Activated CD4-positive, alpha-beta memory T cell treated with anti-CD3 and anti-CD28 coated beads, Interleukin-2, amount 10 ng/mL, durations not matched to agents 7 days and 5 days (primary cell): ENCODE results near the gene LMX1A. TPM values are rescaled to one million over a fixed set of nuclear protein-coding genes. Genes with fewer than 3 reads are reported as not detected.

Experiments
- CTCF ChIA-PET: fragments of 350-600 bp; sonication (Branson Sonifier 250); formaldehyde crosslinking; loops from one replicate; lab custom pipeline; 2021; ENCODE audit warnings: antibody characterized with exemption, inconsistent platforms; lab: Charles Lee
- POLR2A ChIA-PET: fragments of 350-600 bp; sonication (Branson Sonifier 250); formaldehyde crosslinking; loops from one replicate; lab custom pipeline; 2021; ENCODE audit warnings: antibody characterized with exemption; lab: Charles Lee
- DNase-seq: peaks from one replicate; pipeline ENCODE4 v3.0.0-alpha.2; 2020
- H3K27ac Mint-ChIP-seq: one replicate; pipeline ENCODE4 v1.8.0; 2021; ENCODE audit warnings: mild to moderate bottlenecking, mixed read lengths
- H3K27me3 Mint-ChIP-seq: one replicate; pipeline ENCODE4 v1.8.0; 2021; ENCODE audit warnings: mixed read lengths
- H3K36me3 Mint-ChIP-seq: one replicate; pipeline ENCODE4 v1.8.0; 2021; ENCODE audit warnings: low read depth, mixed read lengths
- H3K4me1 Mint-ChIP-seq: one replicate; pipeline ENCODE4 v1.8.0; 2021; ENCODE audit warnings: mixed read lengths
- H3K4me3 Mint-ChIP-seq: one replicate; pipeline ENCODE4 v1.8.0; 2021; ENCODE audit warnings: mild to moderate bottlenecking, mixed read lengths
- H3K9me3 Mint-ChIP-seq: one replicate; pipeline ENCODE4 v1.8.0; 2021; ENCODE audit warnings: mixed read lengths
- total RNA-seq, 2 experiments: library from RNA; stranded (reverse); gene quantifications; one replicate each; pipeline ENCODE4 v1.2.3, GENCODE V29; 2021

Gene LMX1A
- total RNA-seq, result not detected

GRCh38 chr1:165355977-165356811, at the start of gene LMX1A:
Gene LMX1A, minus strand, starts transcription at chr1:165356715. Its CDS starts 1,156 bp downstream, at chr1:165355559.
- Mint-ChIP-seq H3K27ac (no peak within 1 kb of the TSS), H3K4me1 (peaks cover 3% of the 10 kb centered on the region), H3K27me3 (peaks cover 84% of the 10 kb centered on the region), H3K4me3 (no peak within 1 kb of the TSS), H3K36me3 (no peaks in the 10 kb centered on the region), H3K9me3 (no peaks in the 10 kb centered on the region)
- ChIA-PET POLR2A (no interaction called here), CTCF (interaction anchor here (1.2 kb wide), 1 partner anchor 13 kb away, joined by 3 read pairs; no protein-coding TSS in a partner anchor)
- DNase-seq, result no peak

DNA sequence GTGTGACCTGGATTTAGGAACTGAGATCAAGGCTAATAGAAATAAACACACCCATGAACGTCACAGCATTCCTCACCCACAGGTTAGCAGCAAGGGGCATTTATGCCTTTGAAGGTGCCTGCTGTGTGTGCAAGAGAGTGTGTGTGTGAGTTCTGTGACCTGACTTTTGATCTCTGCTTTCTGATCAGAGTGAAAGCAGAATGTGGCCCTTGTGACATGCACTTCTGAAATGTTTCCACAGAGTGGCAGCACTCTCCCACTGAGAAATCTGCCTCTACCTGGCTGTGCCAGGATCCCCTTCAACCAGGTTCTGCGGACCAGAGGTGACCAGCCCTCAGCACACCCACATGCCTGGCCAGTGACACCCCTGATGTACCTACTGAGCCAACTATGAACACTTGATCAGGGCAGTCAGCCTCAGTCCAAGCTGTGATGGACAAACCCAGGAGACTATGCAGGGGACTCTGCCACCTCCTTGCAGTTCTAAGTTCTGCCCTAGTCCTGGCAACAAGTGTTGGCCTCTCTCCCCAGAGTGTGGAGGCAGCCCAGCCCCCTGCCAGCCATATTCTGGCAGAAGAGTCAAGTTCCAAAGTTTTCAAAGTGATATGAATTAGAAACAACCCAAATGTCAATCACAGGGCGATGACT, 47.4 kb upstream of the LMX1A start:
- Mint-ChIP-seq H3K27ac (no peak overlapping the region), H3K4me1 (no peaks in the 10 kb centered on the region), H3K36me3 (no peaks in the 10 kb centered on the region), H3K27me3 (peaks cover 40% of the 10 kb centered on the region), H3K4me3 (no peak overlapping the region), H3K9me3 (no peaks in the 10 kb centered on the region)
- DNase-seq, result peak; percentile 51
- ChIA-PET POLR2A (interaction anchor here (0.6 kb wide), 1 partner anchor 170 kb away, joined by 3 read pairs; no protein-coding TSS in a partner anchor), CTCF (interaction anchor here (0.8 to 5.4 kb wide), 4 partner anchors 9 to 188 kb away, joined by 3 to 29 read pairs (median 14); no protein-coding TSS in a partner anchor)

GRCh38 chr1:165402517-165403111, 46.1 kb upstream of the LMX1A start:
- Mint-ChIP-seq H3K9me3 (no peaks in the 10 kb centered on the region), H3K36me3 (no peaks in the 10 kb centered on the region), H3K27me3 (peaks cover 42% of the 10 kb centered on the region), H3K4me1 (peaks cover 8% of the 10 kb centered on the region), H3K4me3 (no peak overlapping the region), H3K27ac (no peak overlapping the region)
- no peak for DNase-seq
- ChIA-PET POLR2A (no interaction called here), CTCF (interaction anchor here (3.8 to 5.4 kb wide), 2 partner anchors 10 to 189 kb away, joined by 25 to 29 read pairs; no protein-coding TSS in a partner anchor)

DNA sequence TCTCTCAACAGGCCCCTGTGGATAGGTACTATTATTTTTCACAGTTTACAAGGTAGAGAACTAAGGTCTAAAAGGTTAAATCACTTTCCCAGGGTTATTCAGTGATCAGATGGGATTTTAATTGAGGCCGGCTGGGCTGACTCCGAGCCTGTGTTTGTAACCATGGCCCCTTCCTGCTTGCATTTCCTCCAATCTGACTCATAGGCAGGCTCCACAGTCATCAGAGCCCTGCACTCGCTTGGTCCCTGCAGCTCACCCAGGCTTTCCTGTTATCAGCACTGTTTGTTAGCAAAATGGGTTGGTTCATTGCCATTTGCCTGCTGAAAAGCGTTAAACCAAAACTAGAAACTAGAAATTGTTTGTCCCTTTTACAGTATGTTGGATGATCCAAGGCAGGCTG, 41.4 kb upstream of the LMX1A start:
- peaks cover 2% of the 10 kb centered on the region for H3K36me3 Mint-ChIP-seq
- POLR2A ChIA-PET, result no interaction called here
- H3K27me3 Mint-ChIP-seq, result peaks cover 65% of the 10 kb centered on the region
- CTCF ChIA-PET, result interaction anchor here (0.9 to 1.5 kb wide), 3 partner anchors 29 to 194 kb away, joined by 3 to 6 read pairs (median 3); no protein-coding TSS in a partner anchor
- peak; percentile 49 for DNase-seq
- H3K27ac Mint-ChIP-seq, result no peak overlapping the region
- no peak overlapping the region for H3K4me3 Mint-ChIP-seq
- peaks cover 18% of the 10 kb centered on the region for H3K4me1 Mint-ChIP-seq
- no peaks in the 10 kb centered on the region for H3K9me3 Mint-ChIP-seq

GRCh38 chr1:165395901-165396300, 39.4 kb upstream of the LMX1A start:
- H3K36me3 Mint-ChIP-seq, result peaks cover 3% of the 10 kb centered on the region
- peaks cover 76% of the 10 kb centered on the region for H3K27me3 Mint-ChIP-seq
- DNase-seq, result no peak
- H3K27ac Mint-ChIP-seq, result no peak overlapping the region
- peaks cover 25% of the 10 kb centered on the region for H3K4me1 Mint-ChIP-seq
- H3K4me3 Mint-ChIP-seq, result no peak overlapping the region
- H3K9me3 Mint-ChIP-seq, result no peaks in the 10 kb centered on the region
- POLR2A ChIA-PET, result no interaction called here
- CTCF ChIA-PET, result interaction anchor here (1.2 to 5.7 kb wide), 4 partner anchors 8 to 203 kb away, joined by 3 to 96 read pairs (median 69); no protein-coding TSS in a partner anchor

DNA sequence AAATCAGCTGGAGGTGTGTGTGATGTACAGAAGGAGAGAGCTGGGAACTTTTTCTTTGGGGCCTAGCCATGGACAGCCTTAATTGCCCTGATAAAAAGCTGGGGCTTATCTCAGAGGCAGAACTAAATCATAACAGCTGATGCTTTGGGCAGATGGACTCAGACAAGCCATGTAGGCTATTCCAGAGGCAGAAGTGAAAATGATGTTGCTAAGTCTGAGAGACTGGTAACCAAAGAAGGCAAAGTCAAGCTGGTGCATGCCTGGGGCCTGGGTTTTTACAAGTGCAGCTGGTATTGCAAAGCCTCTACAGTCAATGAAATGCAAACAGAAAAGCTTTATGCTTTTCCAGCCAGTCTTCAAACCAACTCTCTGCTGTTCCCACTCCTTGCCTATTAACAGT, 39.0 kb upstream of the LMX1A start:
- Mint-ChIP-seq H3K9me3 (no peaks in the 10 kb centered on the region), H3K27ac (no peak overlapping the region), H3K4me3 (no peak overlapping the region), H3K27me3 (peaks cover 76% of the 10 kb centered on the region), H3K4me1 (peaks cover 25% of the 10 kb centered on the region), H3K36me3 (peaks cover 3% of the 10 kb centered on the region)
- no peak for DNase-seq
- CTCF ChIA-PET, result interaction anchor here (1.2 to 5.7 kb wide), 4 partner anchors 8 to 204 kb away, joined by 3 to 96 read pairs (median 69); no protein-coding TSS in a partner anchor
- POLR2A ChIA-PET, result no interaction called here

DNA sequence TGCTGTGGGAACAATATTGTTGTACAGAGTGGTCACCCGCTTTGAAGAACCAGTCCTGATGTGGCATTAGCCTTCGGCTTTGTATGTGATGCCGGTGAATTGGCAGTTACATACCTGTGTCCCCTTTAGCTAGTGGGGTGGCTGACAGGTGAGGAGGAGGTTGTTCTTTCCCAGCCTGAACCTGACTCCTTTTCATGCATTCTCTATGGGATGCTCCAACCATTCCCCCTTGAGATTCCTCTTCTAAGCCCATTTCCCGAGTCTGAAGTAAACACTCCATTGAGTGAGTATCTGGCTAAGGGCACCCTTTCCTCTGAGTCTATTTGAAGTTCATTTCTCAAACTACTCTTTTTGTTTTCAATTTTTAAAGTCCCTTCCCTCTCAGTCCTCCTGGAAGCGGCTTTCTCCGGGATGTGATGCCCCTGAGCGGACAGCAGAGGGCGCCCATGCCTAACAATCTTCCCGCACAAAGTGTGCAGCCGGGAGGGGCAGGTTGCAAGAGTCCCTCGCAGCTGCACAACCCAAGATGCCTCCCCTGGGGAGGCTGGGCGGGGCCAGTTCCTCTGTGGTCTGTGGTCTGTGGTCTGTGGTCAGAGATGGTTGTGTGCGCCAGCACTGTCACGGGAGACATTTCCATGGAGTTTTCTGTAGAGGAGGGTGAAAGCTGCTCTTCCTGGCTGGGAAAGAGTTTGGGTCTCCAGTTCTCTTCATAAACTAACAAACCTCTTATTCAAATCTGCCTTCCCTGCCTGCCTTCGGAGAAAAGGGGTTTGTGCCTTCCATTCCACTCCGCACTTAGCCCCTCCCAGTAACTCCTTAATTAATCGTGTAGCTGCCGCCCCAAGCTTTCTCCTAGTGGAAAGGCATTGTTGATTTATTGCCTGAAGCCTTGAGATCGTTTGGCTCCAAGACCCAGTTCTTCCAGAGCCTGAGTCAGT, 36.4 kb upstream of the LMX1A start:
- peak overlapping the region; percentile 68 for H3K27ac Mint-ChIP-seq
- DNase-seq, result peak; percentile 95
- POLR2A ChIA-PET, result interaction anchor here (0.7 to 2.0 kb wide), 4 partner anchors 200 to 479 kb away, joined by 4 to 12 read pairs (median 4); no protein-coding TSS in a partner anchor

DNA sequence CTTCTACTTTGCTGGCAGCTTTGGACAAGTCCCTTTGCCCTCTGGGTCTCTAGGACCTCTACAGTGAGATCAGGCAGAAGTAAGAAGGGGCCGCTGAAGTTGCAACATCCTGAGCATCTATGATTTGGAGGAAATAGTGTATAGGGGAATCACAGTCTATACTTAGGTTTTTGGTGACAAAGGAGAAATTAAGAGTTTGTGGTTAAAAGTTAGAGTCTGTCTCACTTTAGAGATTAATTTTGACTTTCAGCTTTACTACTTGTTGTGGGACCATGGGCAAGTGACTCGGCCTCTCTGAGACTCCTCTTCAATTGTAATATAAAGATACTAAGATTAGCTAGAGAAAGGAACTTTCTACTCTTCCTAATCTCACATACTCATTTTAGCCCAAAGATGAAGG, 33.1 kb upstream of the LMX1A start:
- peaks cover 87% of the 10 kb centered on the region for H3K27me3 Mint-ChIP-seq
- ChIA-PET POLR2A (interaction anchor here (1.3 kb wide), 1 partner anchor 14 kb away, joined by 3 read pairs; no protein-coding TSS in a partner anchor), CTCF (interaction anchor here (1.0 to 2.1 kb wide), 4 partner anchors 16 to 535 kb away, joined by 3 to 8 read pairs (median 3); no protein-coding TSS in a partner anchor)
- peaks cover 3% of the 10 kb centered on the region for H3K36me3 Mint-ChIP-seq
- H3K4me1 Mint-ChIP-seq, result peaks cover 21% of the 10 kb centered on the region
- H3K9me3 Mint-ChIP-seq, result no peaks in the 10 kb centered on the region
- no peak overlapping the region for H3K4me3 Mint-ChIP-seq
- no peak overlapping the region for H3K27ac Mint-ChIP-seq
- no peak for DNase-seq

More for the DNA sequence above, 36.4 kb upstream of the LMX1A start:
- H3K36me3 Mint-ChIP-seq, result peaks cover 3% of the 10 kb centered on the region
- H3K27me3 Mint-ChIP-seq, result peaks cover 87% of the 10 kb centered on the region
- peaks cover 26% of the 10 kb centered on the region for H3K4me1 Mint-ChIP-seq
- H3K9me3 Mint-ChIP-seq, result no peaks in the 10 kb centered on the region
- peak overlapping the region; percentile 59 for H3K4me3 Mint-ChIP-seq
- CTCF ChIA-PET, result interaction anchor here (0.7 to 5.7 kb wide), 25 partner anchors 8 to 532 kb away, joined by 3 to 96 read pairs (median 4); partner anchors contain the start of gene TMCO1

DNA sequence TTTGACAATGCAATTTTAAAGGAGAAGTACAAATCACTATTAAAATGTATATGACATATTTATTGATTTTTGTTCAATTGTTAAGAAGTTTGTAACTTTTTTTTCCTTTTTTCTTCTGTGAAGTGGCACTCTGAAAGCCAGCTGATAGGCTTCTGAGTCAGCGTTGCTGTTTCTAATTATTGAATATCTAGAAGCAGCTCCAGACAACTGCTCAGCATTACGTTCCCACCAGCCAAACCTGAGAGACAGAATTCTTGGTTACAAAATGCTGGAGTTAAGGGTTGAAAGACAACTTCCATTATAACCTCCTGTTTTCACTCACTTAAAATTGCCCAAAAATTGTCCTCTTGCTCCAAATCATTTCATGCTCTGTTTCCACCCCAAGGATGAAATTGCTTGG, 31.4 kb upstream of the LMX1A start:
- DNase-seq, result no peak
- Mint-ChIP-seq H3K4me3 (no peak overlapping the region), H3K9me3 (no peaks in the 10 kb centered on the region), H3K27me3 (peaks cover 77% of the 10 kb centered on the region), H3K36me3 (peaks cover 1% of the 10 kb centered on the region), H3K27ac (no peak overlapping the region), H3K4me1 (peaks cover 13% of the 10 kb centered on the region)
- ChIA-PET POLR2A (no interaction called here), CTCF (interaction anchor here (2.5 kb wide), 1 partner anchor 20 kb away, joined by 13 read pairs; no protein-coding TSS in a partner anchor)

DNA sequence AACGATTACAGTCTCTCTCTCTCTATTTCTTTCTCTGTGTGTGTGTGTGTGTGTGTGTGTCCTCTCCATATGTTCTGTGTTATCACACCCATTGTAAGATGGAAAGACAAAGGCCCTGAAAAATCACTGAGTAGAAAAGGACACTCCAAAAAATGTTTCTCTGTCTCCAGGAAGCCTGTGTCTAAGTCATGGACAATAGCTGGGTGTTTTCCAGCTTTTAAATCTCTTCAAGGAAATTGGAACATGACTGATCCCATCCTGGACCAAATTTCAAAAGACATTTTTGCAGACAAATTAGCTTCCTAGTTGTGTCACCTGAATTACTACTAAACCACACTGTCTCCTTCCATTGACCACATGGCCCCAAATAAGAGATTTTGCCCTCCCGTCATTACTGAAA, 31.0 kb upstream of the LMX1A start:
- Mint-ChIP-seq H3K4me3 (no peak overlapping the region), H3K27ac (no peak overlapping the region), H3K27me3 (peaks cover 75% of the 10 kb centered on the region), H3K9me3 (no peaks in the 10 kb centered on the region), H3K36me3 (no peaks in the 10 kb centered on the region), H3K4me1 (peaks cover 9% of the 10 kb centered on the region)
- no peak for DNase-seq
- ChIA-PET POLR2A (no interaction called here), CTCF (interaction anchor here (2.5 kb wide), 1 partner anchor 19 kb away, joined by 13 read pairs; no protein-coding TSS in a partner anchor)

GRCh38 chr1:165383599-165384405, 27.3 kb upstream of the LMX1A start:
- no peak overlapping the region for H3K27ac Mint-ChIP-seq
- CTCF ChIA-PET, result interaction anchor here (0.9 to 6.3 kb wide), 3 partner anchors 9 to 217 kb away, joined by 3 to 40 read pairs (median 13); no protein-coding TSS in a partner anchor
- POLR2A ChIA-PET, result no interaction called here
- no peaks in the 10 kb centered on the region for H3K9me3 Mint-ChIP-seq
- H3K4me3 Mint-ChIP-seq, result no peak overlapping the region
- DNase-seq, result no peak
- peaks cover 66% of the 10 kb centered on the region for H3K27me3 Mint-ChIP-seq
- no peaks in the 10 kb centered on the region for H3K4me1 Mint-ChIP-seq
- no peaks in the 10 kb centered on the region for H3K36me3 Mint-ChIP-seq
